ENCODE measurements around the gene CDC27. TPM values are rescaled to one million over a fixed set of nuclear protein-coding genes. Genes with fewer than 3 reads are reported as not detected.

The CDC27 gene
- total RNA-seq, 5 donors from 2014 or later (not counting 1 experiment from before 2014, with no cell fraction given), result 54.6 to 66.0 (median 58.6) TPM

GRCh38 chr17:47208744-47209488 is 19.8 kb upstream of the CDC27 start, which contains the start of gene MYL4:
MYL4 (plus strand) TSS chr17:47209348; CDS start chr17:47209423, 75 bp downstream.
- H3K4me1 Mint-ChIP-seq, result peaks cover 30 to 45% (median 41%) of the 10 kb centered on the region in 3 donors

GRCh38 chr17:47207143-47208067 is 18.3 kb upstream of the CDC27 start:
- no peak for ATAC-seq (replicated peaks in 1 of 4)
- Mint-ChIP-seq H3K36me3 (no peaks in the 10 kb centered on the region), H3K4me1 (peaks cover 40 to 54% (median 48%) of the 10 kb centered on the region in 3 donors), H3K4me3 (no peak overlapping the region), H3K9me3 (no peaks in the 10 kb centered on the region), H3K27me3 (no peaks in the 10 kb centered on the region), H3K27ac (peak overlapping the region; percentile 91 to 94)
- POLR2A ChIA-PET, result no interaction called here
- H3K27ac ChIP-seq (ENCODE audit: low read length), result peak overlapping the region; percentile 86
- no peaks in the 10 kb centered on the region for H3K9me3 ChIP-seq
- H3K4me1 ChIP-seq (ENCODE audit: control insufficient read depth in 1 of 2, extremely low read depth in 1 of 2, insufficient read depth in 2 of 2, low read length in 2 of 2), result peaks cover 26 to 38% of the 10 kb centered on the region in 2 experiments
- CTCF ChIA-PET, result interaction anchor here in 1 of 2 donors (0.7 to 1.8 kb wide), 3 partner anchors 18 to 24 kb away, joined by 3 to 6 read pairs (median 3); no protein-coding TSS in a partner anchor
- H3K36me3 ChIP-seq (ENCODE audit: control insufficient read depth in 2 of 2, extremely low read depth in 1 of 2, insufficient read depth in 1 of 2, low read length in 1 of 2), result no peaks in the 10 kb centered on the region
- H3K4me3 ChIP-seq (ENCODE audit: control insufficient read depth in 1 of 2, extremely low read depth in 1 of 2, low read length in 1 of 2), result no peak overlapping the region
- H3K27me3 ChIP-seq (replicated peaks in 1 of 2; ENCODE audit: control insufficient read depth in 2 of 2, extremely low read depth in 1 of 2, insufficient read depth in 2 of 2, low read length in 1 of 2), result no peaks in the 10 kb centered on the region
- 69% methylated on average over 5 of the region's 8 CpGs for WGBS (ENCODE audit: insufficient coverage)
- DNase-seq, result no peak

More at GRCh38 chr17:47208744-47209488, 19.8 kb upstream of the CDC27 start, which contains the start of gene MYL4:
- ChIA-PET POLR2A (no interaction called here), CTCF (interaction anchor here in 1 of 2 donors (0.5 kb wide), 1 partner anchor 1281 kb away, joined by 3 read pairs; no protein-coding TSS in a partner anchor)
- H3K9me3 Mint-ChIP-seq, result no peaks in the 10 kb centered on the region
- Histone ChIP-seq H3K4me1 (ENCODE audit: control insufficient read depth in 1 of 2, extremely low read depth in 1 of 2, insufficient read depth in 2 of 2, low read length in 2 of 2) (peaks cover 20 to 34% of the 10 kb centered on the region in 2 experiments), H3K27ac (ENCODE audit: low read length) (no peak within 1 kb of the TSS), H3K27me3 (replicated peaks in 1 of 2; ENCODE audit: control insufficient read depth in 2 of 2, extremely low read depth in 1 of 2, insufficient read depth in 2 of 2, low read length in 1 of 2) (no peaks in the 10 kb centered on the region), H3K9me3 (no peaks in the 10 kb centered on the region), H3K36me3 (ENCODE audit: control insufficient read depth in 2 of 2, extremely low read depth in 1 of 2, insufficient read depth in 1 of 2, low read length in 1 of 2) (no peaks in the 10 kb centered on the region), H3K4me3 (ENCODE audit: control insufficient read depth in 1 of 2, extremely low read depth in 1 of 2, low read length in 1 of 2) (no peak within 1 kb of the TSS)
- H3K27me3 Mint-ChIP-seq, result no peaks in the 10 kb centered on the region
- WGBS (ENCODE audit: insufficient coverage), result 90% methylated on average over 3 of the region's 6 CpGs
- H3K4me3 Mint-ChIP-seq, result no peak within 1 kb of the TSS
- H3K36me3 Mint-ChIP-seq, result no peaks in the 10 kb centered on the region
- DNase-seq, result no peak
- no peak for ATAC-seq (replicated peaks in 1 of 4)
- peak within 1 kb of the TSS; percentile 41 to 91 for H3K27ac Mint-ChIP-seq

- Mint-ChIP-seq H3K27me3 (no peaks in the 10 kb centered on the region), H3K4me1 (peaks cover 44 to 58% (median 50%) of the 10 kb centered on the region in 3 donors)
- peak; percentile 11 to 84 (median 61) for DNase-seq
Observed at GRCh38 chr17:47205419-47205963, 16.4 kb upstream of the CDC27 start.

GRCh38 chr17:47204722-47205418 is 15.8 kb upstream of the CDC27 start:
- Histone ChIP-seq H3K36me3 (ENCODE audit: control insufficient read depth in 2 of 2, extremely low read depth in 1 of 2, insufficient read depth in 1 of 2, low read length in 1 of 2) (no peaks in the 10 kb centered on the region), H3K27me3 (replicated peaks in 1 of 2; ENCODE audit: control insufficient read depth in 2 of 2, extremely low read depth in 1 of 2, insufficient read depth in 2 of 2, low read length in 1 of 2) (no peaks in the 10 kb centered on the region), H3K9me3 (no peaks in the 10 kb centered on the region), H3K27ac (ENCODE audit: low read length) (peak overlapping the region; percentile 86), H3K4me3 (ENCODE audit: control insufficient read depth in 1 of 2, extremely low read depth in 1 of 2, low read length in 1 of 2) (peak overlapping the region in 1 of 2 donors; percentile 30), H3K4me1 (ENCODE audit: control insufficient read depth in 1 of 2, extremely low read depth in 1 of 2, insufficient read depth in 2 of 2, low read length in 2 of 2) (peaks cover 32 to 44% of the 10 kb centered on the region in 2 experiments)
- ChIA-PET POLR2A (no interaction called here), CTCF (interaction anchor here in 1 of 2 donors (0.9 kb wide), 1 partner anchor 15 kb away, joined by 3 read pairs; no protein-coding TSS in a partner anchor)
- peaks cover 50 to 64% (median 57%) of the 10 kb centered on the region in 3 donors for H3K4me1 Mint-ChIP-seq
- DNase-seq (peak in 16 of 35 experiments; percentile 8 to 62 (median 23)), ATAC-seq (replicated peaks in 1 of 4) (peak; percentile 59 to 76 (median 72))
- 27% methylated on average over 3 of the region's 6 CpGs for WGBS (ENCODE audit: insufficient coverage)
- H3K4me3 Mint-ChIP-seq, result peak overlapping the region; percentile 71 to 84 (median 77)
- no peaks in the 10 kb centered on the region for H3K27me3 Mint-ChIP-seq
- no peaks in the 10 kb centered on the region for H3K9me3 Mint-ChIP-seq
- peak overlapping the region; percentile 91 to 94 for H3K27ac Mint-ChIP-seq
- H3K36me3 Mint-ChIP-seq, result no peaks in the 10 kb centered on the region

More at GRCh38 chr17:47205419-47205963, 16.4 kb upstream of the CDC27 start:
- peak; percentile 74 to 92 (median 79) for ATAC-seq (replicated peaks in 1 of 4)
- H3K36me3 ChIP-seq (ENCODE audit: control insufficient read depth in 2 of 2, extremely low read depth in 1 of 2, insufficient read depth in 1 of 2, low read length in 1 of 2), result no peaks in the 10 kb centered on the region
- H3K9me3 ChIP-seq, result no peaks in the 10 kb centered on the region
- ChIA-PET CTCF (interaction anchor here in 1 of 2 donors (0.7 to 1.8 kb wide), 4 partner anchors 10 to 24 kb away, joined by 3 to 6 read pairs (median 4); no protein-coding TSS in a partner anchor), POLR2A (interaction anchor here in 1 of 2 donors (0.6 kb wide), 1 partner anchor 11 kb away, joined by 5 read pairs; no protein-coding TSS in a partner anchor)
- no peaks in the 10 kb centered on the region for H3K27me3 ChIP-seq (replicated peaks in 1 of 2; ENCODE audit: control insufficient read depth in 2 of 2, extremely low read depth in 1 of 2, insufficient read depth in 2 of 2, low read length in 1 of 2)
- Mint-ChIP-seq H3K4me3 (peak overlapping the region; percentile 71 to 84 (median 77)), H3K9me3 (no peaks in the 10 kb centered on the region), H3K36me3 (no peaks in the 10 kb centered on the region), H3K27ac (peak overlapping the region; percentile 91 to 94)
- H3K4me3 ChIP-seq (ENCODE audit: control insufficient read depth in 1 of 2, extremely low read depth in 1 of 2, low read length in 1 of 2), result peak overlapping the region in 1 of 2 donors; percentile 30
- peaks cover 26 to 39% of the 10 kb centered on the region in 2 experiments for H3K4me1 ChIP-seq (ENCODE audit: control insufficient read depth in 1 of 2, extremely low read depth in 1 of 2, insufficient read depth in 2 of 2, low read length in 2 of 2)
- WGBS (ENCODE audit: insufficient coverage), result 22% methylated on average over 5 of the region's 9 CpGs
- H3K27ac ChIP-seq (ENCODE audit: low read length), result peak overlapping the region; percentile 86

- DNase-seq, result peak in 30 of 35 experiments; percentile 8 to 63 (median 34)
- Mint-ChIP-seq H3K36me3 (no peaks in the 10 kb centered on the region), H3K27me3 (no peaks in the 10 kb centered on the region), H3K27ac (peak overlapping the region; percentile 91 to 94), H3K4me1 (peaks cover 53 to 67% (median 59%) of the 10 kb centered on the region in 3 donors), H3K9me3 (no peaks in the 10 kb centered on the region), H3K4me3 (peak overlapping the region; percentile 71 to 84 (median 77))
- ATAC-seq (replicated peaks in 1 of 4), result peak; percentile 48 to 58 (median 52)
- POLR2A ChIA-PET, result no interaction called here
- H3K9me3 ChIP-seq, result no peaks in the 10 kb centered on the region
- H3K27ac ChIP-seq (ENCODE audit: low read length), result peak overlapping the region; percentile 86
- WGBS (ENCODE audit: insufficient coverage), result no CpG with 5 or more reads among the region's 6 CpGs
- CTCF ChIA-PET, result no interaction called here
- no peaks in the 10 kb centered on the region for H3K27me3 ChIP-seq (replicated peaks in 1 of 2; ENCODE audit: control insufficient read depth in 2 of 2, extremely low read depth in 1 of 2, insufficient read depth in 2 of 2, low read length in 1 of 2)
- no peaks in the 10 kb centered on the region for H3K36me3 ChIP-seq (ENCODE audit: control insufficient read depth in 2 of 2, extremely low read depth in 1 of 2, insufficient read depth in 1 of 2, low read length in 1 of 2)
- no peak overlapping the region for H3K4me3 ChIP-seq (ENCODE audit: control insufficient read depth in 1 of 2, extremely low read depth in 1 of 2, low read length in 1 of 2)
- H3K4me1 ChIP-seq (ENCODE audit: control insufficient read depth in 1 of 2, extremely low read depth in 1 of 2, insufficient read depth in 2 of 2, low read length in 2 of 2), result peaks cover 34 to 47% of the 10 kb centered on the region in 2 experiments
Observed at GRCh38 chr17:47203984-47204721, 15.1 kb upstream of the CDC27 start.

All from T-cell (primary cell).